Renal cortical epithelial cell (primary cell): ENCODE measurements around the gene GKAP1. TPM values are rescaled to one million over a fixed set of nuclear protein-coding genes. Genes with fewer than 3 reads are reported as not detected.

Experiments used
- total RNA-seq: library from RNA; depleted of rRNA; stranded (reverse); fragments of >200 nt; gene quantifications from 2 replicates; pipeline ENCODE4 v1.2.3, GENCODE V29; 2014

GKAP1 gene
- total RNA-seq, 1 donor from 2014 or later: 4.5 TPM

Other genes starting within 250 kb of the GKAP1 start
- 4.6 and 11.5 TPM in 2 replicates for gene IDNK, start 194.6 kb downstream of the GKAP1 start, total RNA-seq
- gene UBQLN1, start 109.8 kb downstream of the GKAP1 start, total RNA-seq: 115 and 152 TPM in 2 replicates
- 4.3 and 13.3 TPM in 2 replicates for gene KIF27, start 103.7 kb upstream of the GKAP1 start, total RNA-seq
- gene HNRNPK, start 162.4 kb upstream of the GKAP1 start, total RNA-seq: 691 and 752 TPM in 2 replicates
- 5.2 and 11.6 TPM in 2 replicates for gene RMI1, start 163.0 kb upstream of the GKAP1 start, total RNA-seq